CD4-positive, alpha-beta T cell (primary cell): ENCODE data around the gene RAB8A. TPM values are rescaled to one million over a fixed set of nuclear protein-coding genes. Genes with fewer than 3 reads are reported as not detected.
"Not testable (repeated sequence)": the region's sequence is repeated elsewhere in the genome, so short reads cannot be mapped to it uniquely, and the experiment has no call there.

Experiments
- ATAC-seq: fragments of 200-7000 bp; cut with Tn5 transposase; one replicate; pipeline ENCODE4 v1.10.0; 2022; ENCODE audit warnings: mild to moderate bottlenecking; ENCODE audit not compliant: poor library complexity
- CTCF ChIA-PET: fragments of 350-600 bp; sonication (Branson Sonifier 250); formaldehyde crosslinking; loops from one replicate; lab custom pipeline; 2021; ENCODE audit warnings: antibody characterized with exemption, inconsistent platforms; lab: Charles Lee
- POLR2A ChIA-PET: fragments of 350-600 bp; sonication (Branson Sonifier 250); formaldehyde crosslinking; loops from one replicate; lab custom pipeline; 2021; ENCODE audit warnings: antibody characterized with exemption, inconsistent platforms; lab: Charles Lee
- DNase-seq, 14 experiments: peaks; one replicate each; pipeline ENCODE4 v3.0.0-alpha.2; 2013 to 2020; ENCODE audit warnings: mixed read lengths in 2 of 14
- H3K27ac ChIP-seq, 2 donors: one replicate each; pipeline versions ENCODE4 v1.5.1 to v1.7.0; 2013; ENCODE audit warnings: low read length in 2 of 2, low read depth in 1 of 2, mild to moderate bottlenecking in 1 of 2
- H3K27me3 ChIP-seq, 2 experiments: 1 replicate in 1 of 2; 2 replicates in 1 of 2; pipeline versions ENCODE4 v1.6.1 to v1.7.0; 2013; ENCODE audit warnings: low read length in 2 of 2, control low read depth in 1 of 2, mild to moderate bottlenecking in 1 of 2, moderate library complexity in 1 of 2; ENCODE audit not compliant: insufficient read depth in 2 of 2, control insufficient read depth in 1 of 2
- H3K36me3 ChIP-seq: one replicate; pipeline ENCODE4 v1.6.1; 2013; ENCODE audit warnings: low read length, control low read depth; ENCODE audit not compliant: insufficient read depth
- H3K4me1 ChIP-seq: one replicate; pipeline ENCODE4 v1.6.1; 2013; ENCODE audit warnings: low read length, control low read depth; ENCODE audit not compliant: insufficient read depth
- H3K4me3 ChIP-seq: one replicate; pipeline ENCODE4 v1.5.1; 2013; ENCODE audit warnings: mild to moderate bottlenecking, low read length, moderate library complexity
- H3K9me3 ChIP-seq, 2 experiments: 1 replicate in 1 of 2; 2 replicates in 1 of 2; pipeline versions ENCODE4 v1.6.1 to v1.7.0; 2013; ENCODE audit warnings: low read length in 2 of 2, mild to moderate bottlenecking in 2 of 2, control low read depth in 1 of 2, moderate library complexity in 1 of 2; ENCODE audit not compliant: control insufficient read depth in 1 of 2, insufficient read depth in 1 of 2
- H3K27ac Mint-ChIP-seq: one replicate; pipeline ENCODE4 v1.8.0; 2020; ENCODE audit warnings: mixed read lengths
- H3K27me3 Mint-ChIP-seq: one replicate; pipeline ENCODE4 v1.8.0; 2021; ENCODE audit warnings: mixed read lengths
- H3K36me3 Mint-ChIP-seq: one replicate; pipeline ENCODE4 v1.8.0; 2021; ENCODE audit warnings: low read depth, mixed read lengths
- H3K4me1 Mint-ChIP-seq: one replicate; pipeline ENCODE4 v1.8.0; 2021; ENCODE audit warnings: low read depth, mixed read lengths
- H3K4me3 Mint-ChIP-seq: one replicate; pipeline ENCODE4 v1.8.0; 2020; ENCODE audit warnings: mild to moderate bottlenecking, mixed read lengths
- H3K9me3 Mint-ChIP-seq: one replicate; pipeline ENCODE4 v1.8.0; 2020; ENCODE audit warnings: mixed read lengths
- intact Hi-C, 2 experiments: fragments of 100-400 bp; cut with DNase I in 1 of 2; cut with micrococcal nuclease in 1 of 2; formaldehyde crosslinking; loops; one replicate each; pipeline versions ENCODE4 v1.15.1 to v1.9.0; 2023 to 2025; cut with DNase I, micrococcal nuclease
- total RNA-seq, 174 experiments: library from RNA in 2 of 174; stranded (reverse) in 2 of 174; gene quantifications; one replicate each; pipeline ENCODE4 v1.2.3 and lab custom pipeline; 2021 to 2026
- TF ChIP-seq, protein P1 (sequence below): fragments of 200-600 bp; IDR thresholded peaks from one replicate; pipeline ENCODE4 v1.8.0; 2022; ENCODE audit warnings: antibody characterized with exemption, mild to moderate bottlenecking

The RAB8A gene
- total RNA-seq, 2 experiments from 2014 or later, result 74.9 to 79.0 TPM

DNA sequence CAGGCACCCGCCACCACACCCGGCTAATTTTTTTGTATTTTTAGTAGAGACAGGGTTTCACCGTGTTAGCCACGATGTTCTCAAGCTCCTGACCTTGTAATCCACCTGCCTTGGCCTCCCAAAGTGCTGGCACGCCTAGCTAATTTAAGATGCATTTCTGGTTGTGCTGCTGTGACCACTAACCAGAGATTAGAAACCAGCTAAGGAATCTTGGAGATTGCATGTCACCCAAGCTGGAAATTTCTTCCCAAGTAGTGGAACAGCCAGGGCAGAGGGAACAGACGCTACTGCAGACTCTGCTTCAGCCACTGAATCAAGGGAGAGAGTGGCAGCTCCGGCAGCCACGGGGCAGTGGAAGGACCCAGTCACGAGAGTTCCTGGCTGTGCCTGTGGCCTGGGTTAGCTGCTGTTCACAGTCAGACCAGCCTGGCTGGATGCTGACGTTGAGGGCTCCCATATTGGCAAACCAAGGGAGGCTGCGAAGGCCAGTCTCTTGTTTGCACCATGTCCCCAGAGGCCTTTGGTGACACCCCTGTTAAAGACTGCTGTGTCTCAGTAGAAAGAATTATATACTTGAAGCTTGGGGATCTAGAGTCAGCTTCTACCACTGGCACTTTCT lies 27.5 kb upstream of the RAB8A start:
- Mint-ChIP-seq H3K36me3 (peaks cover 95% of the 10 kb centered on the region), H3K9me3 (no peaks in the 10 kb centered on the region), H3K4me1 (peaks cover 75% of the 10 kb centered on the region), H3K4me3 (peak overlapping the region; percentile 78), H3K27ac (peak overlapping the region; percentile 87), H3K27me3 (no peaks in the 10 kb centered on the region)
- H3K4me3 ChIP-seq, result no peak overlapping the region
- H3K27me3 ChIP-seq, result no peaks in the 10 kb centered on the region
- H3K4me1 ChIP-seq, result peaks cover 77% of the 10 kb centered on the region
- no peak for ATAC-seq
- DNase-seq, result no peak
- ChIA-PET POLR2A (interaction anchor here (1.7 to 7.5 kb wide), 2 partner anchors 10 to 27 kb away, joined by 6 to 192 read pairs; partner anchors contain the start of genes RAB8A and TPM4), CTCF (interaction anchor here (1.0 to 2.6 kb wide), 3 partner anchors 11 to 21 kb away, joined by 3 to 8 read pairs (median 5); no protein-coding TSS in a partner anchor)
- no peaks in the 10 kb centered on the region for H3K9me3 ChIP-seq
- TF ChIP-seq, protein P1, sequence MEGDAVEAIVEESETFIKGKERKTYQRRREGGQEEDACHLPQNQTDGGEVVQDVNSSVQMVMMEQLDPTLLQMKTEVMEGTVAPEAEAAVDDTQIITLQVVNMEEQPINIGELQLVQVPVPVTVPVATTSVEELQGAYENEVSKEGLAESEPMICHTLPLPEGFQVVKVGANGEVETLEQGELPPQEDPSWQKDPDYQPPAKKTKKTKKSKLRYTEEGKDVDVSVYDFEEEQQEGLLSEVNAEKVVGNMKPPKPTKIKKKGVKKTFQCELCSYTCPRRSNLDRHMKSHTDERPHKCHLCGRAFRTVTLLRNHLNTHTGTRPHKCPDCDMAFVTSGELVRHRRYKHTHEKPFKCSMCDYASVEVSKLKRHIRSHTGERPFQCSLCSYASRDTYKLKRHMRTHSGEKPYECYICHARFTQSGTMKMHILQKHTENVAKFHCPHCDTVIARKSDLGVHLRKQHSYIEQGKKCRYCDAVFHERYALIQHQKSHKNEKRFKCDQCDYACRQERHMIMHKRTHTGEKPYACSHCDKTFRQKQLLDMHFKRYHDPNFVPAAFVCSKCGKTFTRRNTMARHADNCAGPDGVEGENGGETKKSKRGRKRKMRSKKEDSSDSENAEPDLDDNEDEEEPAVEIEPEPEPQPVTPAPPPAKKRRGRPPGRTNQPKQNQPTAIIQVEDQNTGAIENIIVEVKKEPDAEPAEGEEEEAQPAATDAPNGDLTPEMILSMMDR, result no peak
- H3K27ac ChIP-seq, result peak overlapping the region in 1 of 2 donors; percentile 48
- peaks cover 83% of the 10 kb centered on the region for H3K36me3 ChIP-seq
- intact Hi-C loops, result no loop called here

GRCh38 chr19:16085115-16085514 lies 26.6 kb upstream of the RAB8A start:
- ATAC-seq (no peak), DNase-seq (no peak)
- no peaks in the 10 kb centered on the region for H3K27me3 Mint-ChIP-seq
- H3K9me3 Mint-ChIP-seq, result no peaks in the 10 kb centered on the region
- ChIA-PET CTCF (interaction anchor here (2.1 to 3.3 kb wide), 6 partner anchors 8 to 43 kb away, joined by 8 to 38 read pairs (median 16); partner anchors contain the start of genes RAB8A and TPM4), POLR2A (interaction anchor here (1.7 to 7.5 kb wide), 3 partner anchors 10 to 26 kb away, joined by 6 to 192 read pairs (median 32); partner anchors contain the start of genes RAB8A and TPM4)
- TF ChIP-seq, protein P1, result no peak
- Histone ChIP-seq H3K4me1 (peaks cover 68% of the 10 kb centered on the region), H3K9me3 (no peaks in the 10 kb centered on the region), H3K4me3 (no peak overlapping the region), H3K36me3 (peaks cover 90% of the 10 kb centered on the region), H3K27ac (peak overlapping the region in 1 of 2 donors; percentile 13), H3K27me3 (no peaks in the 10 kb centered on the region)
- H3K4me3 Mint-ChIP-seq, result peak overlapping the region; percentile 83
- peaks cover 72% of the 10 kb centered on the region for H3K4me1 Mint-ChIP-seq
- intact Hi-C loops, result no loop called here
- H3K27ac Mint-ChIP-seq, result peak overlapping the region; percentile 87
- peaks cover 99% of the 10 kb centered on the region for H3K36me3 Mint-ChIP-seq

DNA sequence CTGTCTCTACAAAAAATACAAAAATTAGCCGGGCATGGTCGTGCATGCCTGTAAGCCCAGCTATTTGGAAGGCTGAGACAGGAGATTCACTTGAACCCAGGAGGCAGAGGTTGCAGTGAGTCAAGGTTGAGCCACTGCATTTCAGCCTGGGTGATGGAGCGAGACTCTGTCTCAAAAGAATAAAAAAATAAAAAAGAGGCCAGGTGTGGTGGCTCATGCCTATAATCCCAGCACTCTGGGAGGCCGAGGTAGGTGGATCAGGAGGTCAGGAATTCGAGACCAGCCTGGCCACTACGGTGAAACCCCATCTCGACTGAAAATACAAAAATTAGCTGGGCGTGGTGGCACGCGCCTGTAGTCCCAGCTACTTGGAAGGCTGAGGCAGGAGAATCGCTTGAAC lies 24.3 kb upstream of the RAB8A start:
- DNase-seq, H3K27ac ChIP-seq, H3K27me3 Mint-ChIP-seq, H3K9me3 Mint-ChIP-seq, H3K27ac Mint-ChIP-seq, ATAC-seq, H3K4me3 Mint-ChIP-seq, H3K9me3 ChIP-seq, H3K27me3 ChIP-seq, H3K4me3 ChIP-seq: not testable (repeated sequence)
- CTCF ChIA-PET, result interaction anchor here (1.2 to 3.3 kb wide), 4 partner anchors 13 to 46 kb away, joined by 3 to 13 read pairs (median 8); no protein-coding TSS in a partner anchor
- intact Hi-C loops, result loop anchor here (2.0 kb wide), 1 partner anchor 17 kb away; no protein-coding TSS in a partner anchor
- Mint-ChIP-seq H3K36me3 (peaks cover 100% of the 10 kb centered on the region), H3K4me1 (peaks cover 50% of the 10 kb centered on the region)
- H3K36me3 ChIP-seq, result peaks cover 91% of the 10 kb centered on the region
- peaks cover 51% of the 10 kb centered on the region for H3K4me1 ChIP-seq
- POLR2A ChIA-PET, result interaction anchor here (2.3 to 7.5 kb wide), 3 partner anchors 8 to 24 kb away, joined by 25 to 192 read pairs (median 32); partner anchors contain the start of genes RAB8A and TPM4
